Stomach (tissue), 9 donors: Measurements from ENCODE around the gene FAM20C. TPM values are rescaled to one million over a fixed set of nuclear protein-coding genes. Genes with fewer than 3 reads are reported as not detected.
A peak's percentile ranks its signal among the peaks of the same experiment; 100 is the strongest.

ENCODE experiments used
- DNase-seq, 2 donors: peaks; one replicate each; pipeline versions ENCODE4 v3.0.0 to v3.0.0-alpha.2; 2013 to 2019
- H3K27ac ChIP-seq, 5 donors: fragments of 200-600 bp in 4 of 5; sonication (generic) in 4 of 5; one replicate each; pipeline ENCODE4 v1.5.1; 2013 to 2019; ENCODE audit warnings: mild to moderate bottlenecking in 1 of 5, moderate library complexity in 1 of 5
- H3K27me3 ChIP-seq, 3 donors: fragments of 200-600 bp; sonication (generic); one replicate each; pipeline ENCODE4 v1.5.1; 2017 to 2019; ENCODE audit warnings: mixed run types in 1 of 3
- H3K36me3 ChIP-seq, 4 donors: fragments of 200-600 bp; sonication (generic); 1 replicate in 3 of 4; 2 replicates in 1 of 4; pipeline ENCODE4 v1.5.1; 2016 to 2019
- H3K4me1 ChIP-seq, 4 donors: fragments of 200-600 bp; sonication (generic); one replicate each; pipeline ENCODE4 v1.5.1; 2016 to 2019
- H3K4me3 ChIP-seq, 4 donors: fragments of 200-600 bp; sonication (generic) in 3 of 4; one replicate each; pipeline ENCODE4 v1.5.1; 2016 to 2019; ENCODE audit warnings: mild to moderate bottlenecking in 1 of 4
- H3K9me3 ChIP-seq, 4 donors: fragments of 200-600 bp; sonication (generic); one replicate each; pipeline ENCODE4 v1.5.1; 2016 to 2019
- EP300 ChIP-seq: sonication (generic); formaldehyde crosslinking; IDR thresholded peaks from one replicate; pipeline ENCODE4 v1.6.1; 2017; ENCODE audit warnings: antibody characterized with exemption
- POLR2A ChIP-seq, 4 donors: fragments of 450-650 bp; IDR thresholded peaks; one replicate each; pipeline ENCODE4 v1.6.1; 2016; ENCODE audit warnings: antibody characterized with exemption in 4 of 4, control low read depth in 2 of 4, mild to moderate bottlenecking in 1 of 4, moderate library complexity in 1 of 4
- POLR2AphosphoS5 ChIP-seq, 3 donors: sonication (generic); formaldehyde crosslinking; IDR thresholded peaks; one replicate each; pipeline ENCODE4 v1.6.1; 2016; ENCODE audit warnings: antibody characterized with exemption in 3 of 3
- WGBS, 5 donors: extraction: QIAGEN DNeasy Blood & Tissue Kit in 3 of 5; methylation state at CpG; one replicate each; pipeline versions ENCODE4 v1.1.5 to v1.1.7; 2013 to 2018; 5-methylcytosine and 5-hydroxymethylcytosine counted together
- intact Hi-C: fragments of 100-400 bp; cut with DNase I; formaldehyde crosslinking; loops from one replicate; pipeline ENCODE4 v1.15.1; 2023; ENCODE audit warnings: low total_unique reads
- polyA plus RNA-seq, 3 donors: library from polyadenylated mRNA; stranded (reverse); fragments of 200-250 nt; gene quantifications; one replicate each; pipeline ENCODE4 v1.2.3, GENCODE V29; 2013
- total RNA-seq, 5 donors: library from RNA; depleted of rRNA; stranded (reverse); fragments of >200 nt; gene quantifications; one replicate each; pipeline versions ENCODE4 v1.1.0 to v1.2.3, GENCODE V29; 2014 to 2016
- TF ChIP-seq, protein P1 (sequence below), 7 experiments: fragments of 450-650 bp in 4 of 7; fragments of 200-600 bp in 3 of 7; sonication (generic) in 3 of 7; IDR thresholded peaks; one replicate each; pipeline ENCODE4 v1.5.1; 2016 to 2019; ENCODE audit warnings: antibody characterized with exemption in 7 of 7, control low read depth in 2 of 7, mild to moderate bottlenecking in 1 of 7
- donor health status: healthy with polysubstance abuse.
- donor health status: Bipolar disorder and iron deficiency.
- donor health status: healthy.

Gene FAM20C
- total and polyA plus RNA-seq, 8 donors: 19.1 to 89.8 (median 34.5) TPM

GRCh38 chr7:265192-265997 lies 73.0 kb downstream of the FAM20C start:
- DNase-seq: no peak
- Histone ChIP-seq H3K4me3 (no peak overlapping the region), H3K27me3 (peaks cover 0 to 10% (median 0%) of the 10 kb centered on the region in 3 donors), H3K4me1 (peaks cover 9 to 36% (median 20%) of the 10 kb centered on the region in 4 donors), H3K27ac (peak overlapping the region; percentile 74 to 82 (median 78)), H3K36me3 (peaks cover 11 to 20% (median 17%) of the 10 kb centered on the region in 4 donors), H3K9me3 (peaks cover 0 to 30% (median 11%) of the 10 kb centered on the region in 4 donors)
- intact Hi-C loops: no loop called here
- TF ChIP-seq POLR2A (IDR thresholded peaks at IDR 0.05): no peak
- TF ChIP-seq, protein P1, sequence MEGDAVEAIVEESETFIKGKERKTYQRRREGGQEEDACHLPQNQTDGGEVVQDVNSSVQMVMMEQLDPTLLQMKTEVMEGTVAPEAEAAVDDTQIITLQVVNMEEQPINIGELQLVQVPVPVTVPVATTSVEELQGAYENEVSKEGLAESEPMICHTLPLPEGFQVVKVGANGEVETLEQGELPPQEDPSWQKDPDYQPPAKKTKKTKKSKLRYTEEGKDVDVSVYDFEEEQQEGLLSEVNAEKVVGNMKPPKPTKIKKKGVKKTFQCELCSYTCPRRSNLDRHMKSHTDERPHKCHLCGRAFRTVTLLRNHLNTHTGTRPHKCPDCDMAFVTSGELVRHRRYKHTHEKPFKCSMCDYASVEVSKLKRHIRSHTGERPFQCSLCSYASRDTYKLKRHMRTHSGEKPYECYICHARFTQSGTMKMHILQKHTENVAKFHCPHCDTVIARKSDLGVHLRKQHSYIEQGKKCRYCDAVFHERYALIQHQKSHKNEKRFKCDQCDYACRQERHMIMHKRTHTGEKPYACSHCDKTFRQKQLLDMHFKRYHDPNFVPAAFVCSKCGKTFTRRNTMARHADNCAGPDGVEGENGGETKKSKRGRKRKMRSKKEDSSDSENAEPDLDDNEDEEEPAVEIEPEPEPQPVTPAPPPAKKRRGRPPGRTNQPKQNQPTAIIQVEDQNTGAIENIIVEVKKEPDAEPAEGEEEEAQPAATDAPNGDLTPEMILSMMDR (IDR thresholded peaks at IDR 0.05): no peak
- TF ChIP-seq POLR2AphosphoS5 (IDR thresholded peaks at IDR 0.05): no peak
- no peak for TF ChIP-seq EP300
- WGBS, 5 donors: 37 to 54% (median 44%) methylated on average over 23 to 25 of the region's 25 CpGs

DNA sequence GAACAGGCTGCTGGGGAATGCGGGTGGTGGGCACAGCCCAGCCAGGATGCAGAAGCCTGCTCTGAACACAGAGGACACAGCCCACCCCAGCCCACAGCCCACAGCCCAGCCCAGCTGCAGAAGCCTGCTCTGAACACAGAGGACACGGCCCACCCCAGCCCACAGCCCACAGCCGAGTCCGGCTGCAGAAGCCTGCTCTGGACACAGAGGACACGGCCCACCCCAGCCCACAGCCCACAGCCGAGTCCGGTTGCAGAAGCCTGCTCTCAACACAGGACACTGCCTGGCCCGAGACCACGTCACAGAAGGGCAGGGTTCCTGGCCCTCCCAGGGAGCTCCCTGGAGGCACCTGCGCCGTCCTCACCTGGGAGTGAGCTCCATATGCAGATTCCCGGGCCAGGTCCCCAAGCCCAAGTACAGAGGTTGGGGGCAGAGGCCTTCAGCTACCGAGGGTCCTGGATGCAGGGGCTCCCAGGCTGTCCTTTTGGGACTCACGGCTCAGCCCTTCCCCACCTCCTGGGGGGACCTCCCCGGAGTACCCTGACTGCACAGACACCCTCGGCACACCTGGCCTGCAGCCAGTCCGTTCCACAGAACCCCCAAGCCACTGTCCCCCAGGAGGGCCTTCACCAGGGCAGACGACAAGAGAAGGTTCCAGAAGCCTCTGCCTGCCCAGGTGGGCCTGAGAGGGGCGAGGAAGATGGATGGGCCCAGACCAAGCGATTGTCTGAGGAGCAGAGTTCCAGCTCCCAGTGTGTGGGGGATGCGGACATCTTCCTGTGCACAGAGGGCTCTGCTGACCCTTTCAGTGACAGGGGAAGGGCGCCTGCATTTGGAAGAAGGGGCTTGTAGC lies 73.9 kb downstream of the FAM20C start:
- H3K36me3 ChIP-seq: peaks cover 3 to 12% (median 8%) of the 10 kb centered on the region in 4 donors
- TF ChIP-seq, protein P1 (IDR thresholded peaks at IDR 0.05): no peak
- TF ChIP-seq POLR2A (IDR thresholded peaks at IDR 0.05) (no peak), EP300 (no peak), POLR2AphosphoS5 (IDR thresholded peaks at IDR 0.05) (no peak)
- peaks cover 0 to 27% (median 11%) of the 10 kb centered on the region in 4 donors for H3K9me3 ChIP-seq
- peak overlapping the region in 3 of 5 donors; percentile 74 to 80 (median 78) for H3K27ac ChIP-seq
- peaks cover 9 to 36% (median 20%) of the 10 kb centered on the region in 4 donors for H3K4me1 ChIP-seq
- 61 to 79% (median 71%) methylated on average over 11 to 22 of the region's 22 CpGs for WGBS, 5 donors
- intact Hi-C loops: no loop called here
- no peak overlapping the region for H3K4me3 ChIP-seq
- DNase-seq: peak in 1 of 2 donors; percentile 45
- H3K27me3 ChIP-seq: peaks cover 0 to 11% (median 0%) of the 10 kb centered on the region in 3 donors

DNA sequence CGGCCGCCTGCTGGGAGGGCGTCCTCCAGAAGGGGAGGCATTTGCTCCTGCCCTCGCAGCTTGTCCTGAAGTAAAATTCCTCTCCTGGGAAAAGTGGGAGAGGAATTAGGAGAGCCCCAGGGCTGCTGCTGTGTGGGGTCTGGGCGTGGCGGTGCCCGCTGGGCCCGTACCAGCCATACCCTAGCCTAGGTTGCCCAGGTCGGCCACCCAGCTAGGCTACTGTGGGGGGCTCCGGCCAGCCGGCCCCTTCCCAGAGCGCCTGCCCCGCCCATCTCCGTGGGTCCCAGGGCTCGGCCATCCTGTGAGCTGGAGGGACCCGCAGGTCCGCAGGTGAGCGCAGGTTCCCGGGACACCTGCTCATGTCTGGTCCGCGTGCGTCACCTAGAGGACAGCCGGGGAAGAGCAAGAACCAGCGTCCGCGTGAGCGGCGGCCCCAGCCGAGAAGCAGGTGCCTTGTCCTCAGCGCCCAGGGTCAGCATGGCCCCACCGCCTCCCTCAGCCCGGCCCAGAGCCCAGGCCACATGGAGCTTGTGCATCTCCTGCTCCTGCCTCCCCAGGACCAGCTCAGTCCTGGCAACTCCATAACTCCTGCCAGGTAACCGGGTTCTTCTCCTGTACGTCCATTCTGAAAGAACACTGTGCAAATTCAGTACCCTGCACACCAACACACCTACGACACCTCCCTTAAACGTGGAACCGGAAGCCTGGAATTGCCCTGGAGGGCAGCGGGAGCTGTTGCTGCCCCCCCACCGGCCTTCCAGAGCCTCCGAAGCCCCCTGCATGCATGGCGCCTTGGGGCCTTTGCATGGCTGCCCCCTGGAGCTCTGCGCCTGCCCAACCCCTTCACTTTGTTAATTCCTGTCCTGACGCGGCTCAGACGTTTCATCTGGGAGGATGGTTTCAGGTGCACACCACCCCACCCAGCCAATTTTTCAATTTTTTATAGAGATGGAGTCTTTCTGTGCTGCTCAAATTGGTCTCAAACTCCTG lies 74.8 kb downstream of the FAM20C start:
- Histone ChIP-seq H3K4me1 (peaks cover 9 to 36% (median 20%) of the 10 kb centered on the region in 4 donors), H3K27me3 (peaks cover 0 to 11% (median 0%) of the 10 kb centered on the region in 3 donors), H3K27ac (no peak overlapping the region), H3K9me3 (peaks cover under 1 to 20% (median 7%) of the 10 kb centered on the region in 4 donors), H3K36me3 (peaks cover 0 to 2% (median under 1%) of the 10 kb centered on the region in 4 donors), H3K4me3 (no peak overlapping the region)
- DNase-seq: peak; percentile 57 to 89
- peak in 1 of 3 donors; percentile 28 for TF ChIP-seq POLR2AphosphoS5 (IDR thresholded peaks at IDR 0.05)
- no peak for TF ChIP-seq EP300
- TF ChIP-seq, protein P1 (IDR thresholded peaks at IDR 0.05): peak in 5 of 7 experiments; percentile 28 to 67 (median 30)
- intact Hi-C loops: no loop called here
- WGBS, 5 donors: 69 to 83% (median 77%) methylated on average over 20 to 45 of the region's 45 CpGs
